Measurements from ENCODE around the gene UCKL1.
"Not testable (repeated sequence)": the region's sequence is repeated elsewhere in the genome, so short reads cannot be mapped to it uniquely, and the experiment has no call there.

Gene UCKL1

GRCh38 chr20:63917811-63918210, 38.4 kb downstream of the UCKL1 start:
- no peak for DNase-seq

- DNase-seq = not testable (repeated sequence)
These were observed 39.8 kb downstream of the UCKL1 start for GRCh38 chr20:63916371-63916939.

- no peak for DNase-seq
These were observed 40.7 kb downstream of the UCKL1 start for GRCh38 chr20:63915471-63915870.

- no peak for DNase-seq
These were observed 42.4 kb downstream of the UCKL1 start for GRCh38 chr20:63913768-63914167.

DNA sequence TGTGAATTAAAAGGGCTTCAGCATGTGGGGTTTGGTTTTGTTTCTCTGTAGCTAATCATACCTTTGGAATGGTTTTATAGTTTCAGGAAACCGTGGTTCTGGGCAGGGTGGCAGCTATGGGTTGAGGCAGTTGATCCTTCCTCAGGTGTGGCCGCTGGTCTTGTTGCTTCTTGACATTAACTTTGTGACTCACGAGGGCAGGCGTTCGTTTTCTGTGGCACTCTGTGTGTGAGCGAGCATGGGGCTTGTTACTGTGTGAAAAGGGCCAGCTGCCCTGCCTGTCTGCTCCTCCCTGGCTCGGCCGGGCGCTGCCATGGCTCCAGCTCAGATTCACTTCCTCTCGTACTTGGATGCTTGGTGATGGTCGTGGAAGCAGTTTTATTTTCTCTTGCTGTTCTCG, 45.0 kb downstream of the UCKL1 start:
- no peak for DNase-seq

- DNase-seq = no peak
These were observed 48.1 kb downstream of the UCKL1 start for GRCh38 chr20:63908008-63908682.

DNA sequence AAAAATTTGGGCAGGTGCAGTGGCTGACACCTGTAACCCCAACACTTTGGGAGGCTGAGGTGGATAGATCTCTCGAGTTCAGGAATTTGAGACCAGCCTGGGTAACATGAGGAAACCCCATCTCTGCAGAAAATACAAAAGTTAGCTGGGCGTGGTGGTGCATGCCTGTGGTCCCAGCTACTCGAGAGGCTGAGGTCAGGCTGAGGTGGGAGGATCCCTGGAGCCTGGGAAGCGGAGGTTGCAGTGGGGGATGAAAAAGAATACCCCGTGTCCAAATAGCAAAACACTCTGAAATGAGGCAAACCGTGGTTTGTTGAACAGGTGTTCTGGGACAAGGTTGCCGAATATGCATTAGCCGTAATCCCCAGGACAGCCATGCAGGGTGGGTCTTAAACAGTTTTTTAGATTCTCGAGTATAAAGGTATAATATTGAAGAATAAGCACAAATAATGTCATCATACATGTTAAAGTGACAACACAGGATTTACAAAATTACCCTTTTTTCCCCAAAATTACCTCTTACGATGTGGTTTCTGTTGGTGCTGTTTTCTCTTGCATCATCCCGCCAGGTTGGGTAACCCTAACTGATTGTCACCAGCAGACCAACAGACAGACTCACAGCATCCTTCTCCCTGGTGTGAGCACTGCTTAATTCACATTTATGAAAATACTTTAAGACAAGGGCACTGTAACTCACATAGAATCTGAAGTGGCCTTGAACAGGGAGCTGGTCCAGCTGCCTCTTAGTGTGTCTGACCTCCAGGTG, 52.2 kb downstream of the UCKL1 start:
- no peak for DNase-seq

DNA sequence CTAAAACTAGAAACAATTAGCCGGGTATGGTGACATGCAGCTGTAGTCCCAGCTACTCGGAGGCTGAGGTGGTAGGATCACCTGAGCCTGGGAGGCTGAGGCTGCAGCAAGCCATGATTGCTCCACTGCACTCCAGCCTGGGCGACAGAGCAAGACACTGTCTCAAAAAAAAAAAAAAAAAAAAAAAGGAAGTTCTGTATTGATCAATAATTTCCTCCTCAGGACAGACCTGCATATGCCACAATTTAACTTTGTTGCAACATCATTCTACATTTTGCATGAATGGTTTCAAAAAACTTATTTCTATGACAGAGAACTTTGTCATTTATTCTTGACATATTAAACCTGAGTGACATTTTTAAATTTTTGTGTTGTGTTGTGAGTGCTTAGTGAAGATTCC, 55.8 kb downstream of the UCKL1 start:
- no peak for DNase-seq

GRCh38 chr20:63898882-63899558, 57.2 kb downstream of the UCKL1 start:
- DNase-seq = no peak

DNA sequence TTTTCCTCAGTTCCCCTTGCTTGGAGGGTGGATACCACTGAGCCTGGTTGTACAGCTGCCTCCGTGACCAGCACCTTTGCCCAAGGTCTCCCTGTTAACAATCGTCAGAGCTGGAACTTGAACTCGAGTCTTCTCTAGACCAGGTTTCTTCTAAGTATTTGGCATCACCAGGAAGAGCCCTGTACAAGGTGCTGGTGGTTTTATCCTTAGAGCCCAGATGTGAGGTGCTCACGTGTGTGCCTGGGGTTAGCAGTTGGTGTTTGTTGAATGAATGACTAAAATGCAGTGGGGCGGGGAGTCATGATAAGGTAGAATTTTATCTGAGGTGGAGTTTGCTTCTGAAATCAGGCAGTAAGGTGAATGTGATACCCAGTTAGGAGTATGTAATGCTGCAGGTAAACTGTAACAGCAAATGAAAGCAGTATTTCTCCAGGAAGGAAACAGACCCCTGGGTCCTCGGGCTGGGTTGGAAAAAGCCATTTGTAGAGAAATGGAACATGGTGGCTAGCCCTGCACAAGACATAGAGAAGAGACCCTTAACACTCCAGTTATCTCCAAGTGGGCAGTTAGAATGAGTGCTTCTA, 58.1 kb downstream of the UCKL1 start:
- no peak for DNase-seq

DNA sequence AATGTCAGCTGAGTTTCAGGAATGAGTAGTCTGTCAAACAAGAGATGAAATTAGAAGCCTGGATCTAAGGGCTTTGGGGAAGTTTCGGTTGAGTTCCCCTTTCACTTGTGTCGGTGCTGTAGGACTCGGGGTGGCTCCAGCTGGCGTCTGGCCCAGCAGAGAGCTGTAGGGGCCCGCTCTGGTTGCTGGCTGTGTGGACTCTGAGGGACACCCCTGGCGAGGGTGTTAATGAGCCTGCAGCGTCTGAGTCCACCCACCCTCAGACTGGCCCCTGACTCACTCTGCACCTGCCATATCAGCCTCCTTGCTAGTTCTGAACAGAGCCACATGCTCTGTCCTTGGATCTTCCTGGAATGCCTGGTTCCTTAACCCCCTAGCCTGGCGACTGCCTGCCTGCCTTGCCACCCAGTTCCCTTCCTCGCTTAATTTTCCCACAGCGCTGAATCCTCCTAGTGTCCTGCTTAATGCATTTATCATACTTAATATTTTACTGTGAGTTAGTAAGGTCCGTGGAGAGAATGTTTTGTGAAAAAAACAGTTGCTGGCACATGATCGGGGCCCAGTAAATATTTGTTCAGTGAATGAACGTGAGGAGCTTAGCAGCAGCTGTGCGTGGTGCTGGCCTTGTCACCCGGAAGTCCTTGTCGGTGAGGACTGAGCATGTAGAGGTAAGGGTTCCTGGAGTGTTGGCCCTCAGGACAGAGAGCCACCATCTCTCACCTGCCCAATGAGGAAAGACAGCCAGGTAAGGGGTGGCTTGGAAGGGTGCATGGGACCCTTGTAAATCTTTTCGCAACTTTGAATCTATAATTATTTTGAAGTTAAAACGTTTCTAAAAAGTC, 59.7 kb downstream of the UCKL1 start:
- DNase-seq = no peak

- no peak for DNase-seq
These were observed 60.3 kb downstream of the UCKL1 start for GRCh38 chr20:63895952-63896263.

DNA sequence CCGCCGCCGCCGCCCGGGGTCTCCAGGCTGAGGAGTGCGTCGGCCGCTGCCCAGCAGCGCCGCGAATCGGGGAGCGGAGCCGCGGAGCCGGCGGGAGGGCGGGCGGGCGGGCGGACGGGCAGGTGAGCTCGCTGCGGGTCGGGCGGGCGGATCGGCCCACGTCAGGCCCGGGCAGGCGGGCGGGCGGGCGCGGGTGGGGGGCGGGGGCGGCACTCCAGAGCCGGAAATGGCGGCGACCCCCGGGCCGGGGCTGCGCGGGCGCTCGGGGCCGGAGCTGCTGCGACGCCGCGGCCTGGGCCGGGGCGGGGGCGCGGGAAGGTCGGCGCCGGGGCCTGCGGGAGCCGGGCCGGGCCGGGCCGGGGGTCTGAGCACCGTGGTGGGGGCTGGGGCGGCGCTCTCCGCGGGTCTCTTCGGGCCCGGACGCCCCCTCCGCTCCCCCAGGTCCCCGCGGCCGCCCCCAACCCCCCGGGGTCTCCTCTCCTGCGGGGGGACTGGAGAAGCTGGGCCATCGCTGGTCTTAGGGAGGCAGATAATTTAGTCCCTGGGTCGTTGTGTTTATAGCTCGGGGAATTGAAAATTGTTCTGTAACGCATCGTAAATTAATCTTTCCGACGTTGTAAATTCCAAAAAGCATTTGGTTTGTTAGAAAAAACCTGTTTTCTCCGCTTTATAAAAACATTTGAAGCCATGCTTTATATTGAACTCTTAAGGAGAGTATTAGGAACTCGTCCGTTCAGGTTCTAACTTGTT, 60.8 kb downstream of the UCKL1 start:
- DNase-seq = no peak

- DNase-seq = peak; percentile 91
These were observed 61.6 kb downstream of the UCKL1 start, which contains the start of gene DNAJC5 for GRCh38 chr20:63894358-63895201. Gene DNAJC5 (plus strand): TSS chr20:63895126. CDS start chr20:63928346, 33,220 bp downstream.

DNA sequence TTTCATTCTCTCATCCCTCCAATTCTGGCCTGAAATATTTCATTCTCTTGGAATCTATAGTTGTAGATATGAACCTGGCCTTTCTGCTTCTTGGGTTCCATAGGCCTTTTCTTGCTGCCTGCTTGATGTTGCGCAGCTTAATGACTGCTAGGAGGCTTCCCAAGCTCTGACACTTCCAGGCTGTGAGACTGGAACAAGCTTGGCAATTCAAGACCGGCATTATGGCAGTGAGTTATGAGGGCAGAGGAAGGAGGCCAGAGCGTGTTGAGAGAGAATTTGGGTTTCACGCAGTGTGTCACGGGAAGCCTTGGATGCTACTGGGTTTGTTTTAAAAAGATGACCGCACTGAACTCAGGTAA, 62.2 kb downstream of the UCKL1 start:
- DNase-seq = no peak

DNA sequence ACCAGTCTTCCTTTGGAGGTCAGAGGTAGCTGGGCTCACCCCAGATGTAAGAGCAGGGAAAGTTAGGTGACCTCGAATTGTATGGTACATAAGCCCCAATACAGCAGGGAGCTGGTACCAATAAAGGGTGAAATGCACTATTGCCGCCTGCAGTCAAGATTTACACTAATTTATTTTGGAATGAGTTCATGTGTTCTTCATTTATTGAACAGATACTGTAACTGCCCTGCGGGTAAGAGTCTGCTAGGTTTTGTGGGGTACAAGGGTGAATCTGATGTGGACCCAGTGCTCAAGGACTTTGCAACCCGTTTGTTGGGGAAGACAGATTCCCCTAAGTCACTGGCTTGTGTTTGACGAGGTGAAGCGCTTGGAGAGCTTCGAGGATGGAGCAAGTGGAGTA, 63.8 kb downstream of the UCKL1 start:
- no peak for DNase-seq

DNA sequence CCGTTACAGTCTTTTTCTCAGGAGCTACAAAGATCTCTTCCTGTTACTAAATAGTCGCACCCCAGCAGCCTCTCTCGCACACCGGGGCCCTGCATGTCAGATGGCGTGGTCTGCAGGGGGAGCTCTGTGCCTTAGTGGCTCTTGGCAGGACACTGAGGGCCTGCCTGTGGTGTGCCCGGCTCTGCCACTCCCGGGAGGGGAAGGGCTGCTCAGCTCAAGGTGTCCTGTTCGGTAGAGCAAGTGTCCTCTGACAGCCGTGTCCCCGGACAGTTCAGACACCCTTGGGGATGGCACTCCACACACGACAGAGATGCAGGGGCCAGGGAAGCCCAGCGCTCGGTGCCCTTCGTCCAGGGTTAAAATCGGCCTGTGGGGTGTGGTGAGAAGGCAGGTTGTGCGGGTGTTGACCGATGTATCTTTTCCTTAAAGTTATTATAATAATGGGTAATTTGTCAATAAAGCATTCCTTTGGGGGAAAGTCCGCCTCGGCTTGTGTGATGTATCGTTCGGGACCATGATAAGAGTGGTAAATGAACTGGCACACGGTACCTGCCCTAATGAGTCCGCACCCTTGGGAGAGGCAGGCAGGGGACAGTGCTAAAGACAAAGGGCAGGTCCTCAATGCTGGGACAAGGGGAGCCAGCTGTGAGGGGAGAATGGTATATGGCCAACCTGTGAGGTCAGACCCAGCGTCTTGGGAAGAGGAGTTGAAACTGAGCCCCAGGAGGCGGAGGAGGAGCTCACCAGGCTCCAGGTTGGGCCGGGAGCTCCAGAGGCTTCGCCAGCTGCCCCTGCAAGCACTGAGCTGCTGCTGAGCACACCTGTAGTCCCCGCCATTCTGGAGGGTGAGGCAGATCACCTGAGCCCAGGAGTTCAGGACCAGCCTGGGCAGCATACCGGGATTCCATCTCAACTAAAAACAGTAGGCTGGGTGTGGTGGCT, 64.9 kb downstream of the UCKL1 start:
- no peak for DNase-seq

DNA sequence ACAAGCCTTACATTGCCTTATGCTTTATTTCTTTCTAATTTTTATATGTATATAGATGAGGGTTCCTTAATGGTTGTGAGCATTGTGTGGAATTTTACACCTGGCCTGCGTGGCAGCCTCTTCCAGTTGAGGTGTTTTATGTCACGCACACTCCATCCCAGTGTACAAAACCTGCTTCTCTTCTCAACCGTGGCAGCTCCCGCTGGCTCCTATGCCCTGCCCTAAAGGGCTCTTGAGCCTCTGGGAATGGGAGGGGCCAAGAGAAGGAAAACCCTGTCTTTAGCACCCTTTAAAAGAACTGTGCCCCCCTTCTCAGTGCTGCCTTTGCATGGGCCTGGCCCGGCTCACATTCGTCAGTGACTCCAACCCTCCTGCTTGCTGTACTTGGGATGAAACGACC, 65.6 kb downstream of the UCKL1 start:
- DNase-seq = no peak

DNA sequence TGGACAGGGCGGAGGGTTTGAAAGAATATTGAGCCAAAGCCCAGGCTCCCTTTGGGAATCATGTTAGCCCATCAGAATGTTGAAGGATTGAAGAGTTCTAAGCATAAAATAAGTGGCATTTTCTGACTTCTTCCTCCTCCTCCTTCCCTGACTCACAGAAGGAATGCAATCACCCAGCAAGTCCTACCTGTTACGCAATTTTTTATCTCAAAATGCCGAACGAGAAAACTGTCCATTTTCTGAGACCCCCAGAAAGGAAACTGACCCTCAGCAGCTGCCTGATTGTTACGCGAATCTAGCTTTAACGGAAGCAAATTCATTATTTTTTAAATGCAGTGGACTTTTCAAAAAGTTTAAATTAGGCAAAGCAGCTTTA, 66.0 kb downstream of the UCKL1 start:
- DNase-seq = no peak

Measured in NCI-H1105 (cell line).